ENCODE measurements around the gene CLCN1. TPM values are rescaled to one million over a fixed set of nuclear protein-coding genes. Genes with fewer than 3 reads are reported as not detected.
A peak's percentile ranks its signal among the peaks of the same experiment; 100 is the strongest.

Gene CLCN1
- total and polyA plus RNA-seq, 2 donors from 2014 or later = 0.35 TPM; not detected in 1

DNA sequence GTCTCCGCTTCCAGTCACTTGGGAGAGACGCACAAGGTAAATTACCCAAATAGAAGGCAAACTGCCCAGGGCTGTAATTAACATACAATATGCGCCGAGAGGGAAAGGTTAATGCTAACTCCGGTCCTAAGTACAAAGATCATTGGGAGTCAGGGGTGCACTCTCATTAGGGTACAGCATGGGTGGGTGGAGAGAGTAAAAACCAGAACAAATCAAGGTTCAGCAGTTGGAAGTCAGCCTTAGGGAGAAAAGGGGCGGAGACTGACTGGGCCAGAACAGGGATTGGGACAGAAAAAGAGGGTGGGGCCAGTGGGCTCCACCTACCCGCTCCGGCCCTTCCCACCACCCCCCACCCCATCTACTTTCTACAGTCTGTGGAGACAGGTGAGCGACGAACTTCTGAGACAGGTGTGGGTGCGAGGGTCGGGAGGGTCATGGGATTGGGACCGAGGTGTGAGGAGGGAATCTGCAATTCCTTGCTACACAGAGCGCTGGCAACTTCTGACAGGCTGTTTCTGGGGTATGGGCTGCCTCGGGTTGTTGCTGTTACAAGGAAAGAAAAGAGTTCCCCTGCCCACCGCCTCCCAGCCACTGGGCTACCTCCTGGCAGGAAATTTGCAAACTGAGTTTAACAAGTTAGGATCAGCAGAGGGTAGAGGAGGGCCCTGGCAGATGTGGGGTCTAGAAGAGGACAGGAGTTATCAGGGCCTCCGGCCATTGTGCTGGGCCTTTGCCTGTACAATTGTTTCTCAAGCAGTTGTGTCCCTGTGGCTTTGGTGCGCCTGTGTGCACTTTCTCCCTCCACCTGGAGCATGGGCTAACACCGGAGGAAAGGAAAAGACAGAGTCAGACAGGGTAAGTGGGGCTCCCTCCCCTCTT, 31.1 kb upstream of the CLCN1 start, which contains the start of gene TMEM139:
TSS of gene TMEM139 (plus strand) at position 368 of the 879 bp plus-strand sequence. CDS start 1,000 bp downstream, outside the sequence.
- Histone ChIP-seq H3K9me3 (ENCODE audit: control insufficient read depth in 2 of 3, insufficient read depth in 1 of 3, low read length in 3 of 3) (no peaks in the 10 kb centered on the region), H3K27me3 (ENCODE audit: control insufficient read depth, insufficient read depth, low read length) (no peaks in the 10 kb centered on the region), H3K27ac (ENCODE audit: low read depth in 2 of 2, low read length in 2 of 2) (peak within 1 kb of the TSS; percentile 82 to 88), H3K36me3 (ENCODE audit: control insufficient read depth in 2 of 3, insufficient read depth in 3 of 3, low read length in 3 of 3) (no peaks in the 10 kb centered on the region), H3K4me1 (ENCODE audit: control insufficient read depth in 2 of 3, insufficient read depth in 2 of 3, low read depth in 1 of 3, low read length in 3 of 3) (peaks cover 2 to 30% (median 10%) of the 10 kb centered on the region in 3 donors), H3K9ac (ENCODE audit: low read length in 3 of 3) (peak within 1 kb of the TSS in 2 of 3 donors; percentile 13 to 71), H3K4me3 (ENCODE audit: low read length in 3 of 3) (peak within 1 kb of the TSS; percentile 56 to 78 (median 75))
- DNase-seq (peak; percentile 74 to 86 (median 84)), FAIRE-seq (peak; percentile 33)
- intact Hi-C loops (cut with DNase I) = no loop called here
- TF ChIP-seq, protein P1, sequence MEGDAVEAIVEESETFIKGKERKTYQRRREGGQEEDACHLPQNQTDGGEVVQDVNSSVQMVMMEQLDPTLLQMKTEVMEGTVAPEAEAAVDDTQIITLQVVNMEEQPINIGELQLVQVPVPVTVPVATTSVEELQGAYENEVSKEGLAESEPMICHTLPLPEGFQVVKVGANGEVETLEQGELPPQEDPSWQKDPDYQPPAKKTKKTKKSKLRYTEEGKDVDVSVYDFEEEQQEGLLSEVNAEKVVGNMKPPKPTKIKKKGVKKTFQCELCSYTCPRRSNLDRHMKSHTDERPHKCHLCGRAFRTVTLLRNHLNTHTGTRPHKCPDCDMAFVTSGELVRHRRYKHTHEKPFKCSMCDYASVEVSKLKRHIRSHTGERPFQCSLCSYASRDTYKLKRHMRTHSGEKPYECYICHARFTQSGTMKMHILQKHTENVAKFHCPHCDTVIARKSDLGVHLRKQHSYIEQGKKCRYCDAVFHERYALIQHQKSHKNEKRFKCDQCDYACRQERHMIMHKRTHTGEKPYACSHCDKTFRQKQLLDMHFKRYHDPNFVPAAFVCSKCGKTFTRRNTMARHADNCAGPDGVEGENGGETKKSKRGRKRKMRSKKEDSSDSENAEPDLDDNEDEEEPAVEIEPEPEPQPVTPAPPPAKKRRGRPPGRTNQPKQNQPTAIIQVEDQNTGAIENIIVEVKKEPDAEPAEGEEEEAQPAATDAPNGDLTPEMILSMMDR (IDR thresholded peaks at IDR 0.05; ENCODE audit: borderline replicate concordance, extremely low read depth, insufficient read depth) = no peak

DNA sequence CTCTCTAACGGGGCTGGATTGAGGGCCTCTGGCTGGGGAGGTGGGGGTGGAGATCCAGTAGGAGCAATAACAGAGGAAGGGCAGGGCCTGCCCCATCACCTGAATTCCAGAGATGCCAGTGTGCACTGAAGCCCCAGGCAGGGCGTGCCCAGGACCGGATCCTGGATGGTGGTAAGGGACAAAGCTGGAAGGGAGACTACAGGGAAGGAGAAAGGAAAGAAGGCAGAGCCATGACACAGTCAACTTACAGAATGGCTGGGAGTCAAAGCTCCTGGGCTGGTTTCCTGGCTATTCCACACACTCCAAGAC, 30.5 kb upstream of the CLCN1 start:
- FAIRE-seq (no peak), DNase-seq (peak; percentile 66 to 88 (median 77))
- Histone ChIP-seq H3K9ac (ENCODE audit: low read length in 3 of 3) (peak overlapping the region in 2 of 3 donors; percentile 10 to 71), H3K36me3 (ENCODE audit: control insufficient read depth in 2 of 3, insufficient read depth in 3 of 3, low read length in 3 of 3) (peaks cover 0 to 1% (median 0%) of the 10 kb centered on the region in 3 donors), H3K4me3 (ENCODE audit: low read length in 3 of 3) (peak overlapping the region; percentile 56 to 78 (median 75)), H3K9me3 (ENCODE audit: control insufficient read depth in 2 of 3, insufficient read depth in 1 of 3, low read length in 3 of 3) (no peaks in the 10 kb centered on the region), H3K4me1 (ENCODE audit: control insufficient read depth in 2 of 3, insufficient read depth in 2 of 3, low read depth in 1 of 3, low read length in 3 of 3) (peaks cover 1 to 31% (median 10%) of the 10 kb centered on the region in 3 donors), H3K27me3 (ENCODE audit: control insufficient read depth, insufficient read depth, low read length) (no peaks in the 10 kb centered on the region), H3K27ac (ENCODE audit: low read depth in 2 of 2, low read length in 2 of 2) (peak overlapping the region; percentile 82 to 88)
- TF ChIP-seq, protein P1 (IDR thresholded peaks at IDR 0.05; ENCODE audit: borderline replicate concordance, extremely low read depth, insufficient read depth) = no peak
- intact Hi-C loops (cut with DNase I) = no loop called here

DNA sequence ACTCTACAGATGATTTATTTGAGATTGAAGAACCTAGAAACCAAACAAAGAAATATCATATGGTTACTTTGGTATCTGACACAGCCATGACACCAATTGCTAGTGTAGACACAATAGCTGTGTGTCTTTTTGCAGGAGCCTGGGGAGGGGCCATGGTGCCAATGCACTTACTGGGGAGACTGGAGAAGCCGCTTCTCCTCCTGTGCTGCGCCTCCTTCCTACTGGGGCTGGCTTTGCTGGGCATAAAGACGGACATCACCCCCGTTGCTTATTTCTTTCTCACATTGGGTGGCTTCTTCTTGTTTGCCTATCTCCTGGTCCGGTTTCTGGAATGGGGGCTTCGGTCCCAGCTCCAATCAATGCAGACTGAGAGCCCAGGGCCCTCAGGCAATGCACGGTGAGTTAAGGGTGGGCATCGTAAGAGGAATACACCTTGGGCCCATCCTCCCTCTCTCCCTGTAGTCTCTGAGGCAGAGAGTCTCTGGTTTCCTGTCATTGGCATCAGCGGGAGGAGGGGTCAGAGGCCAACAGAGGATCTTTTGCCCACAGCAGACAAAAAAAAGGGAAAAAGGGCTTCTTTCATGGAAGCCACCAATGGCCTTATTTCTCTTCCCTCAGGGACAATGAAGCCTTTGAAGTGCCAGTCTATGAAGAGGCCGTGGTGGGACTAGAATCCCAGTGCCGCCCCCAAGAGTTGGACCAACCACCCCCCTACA, 29.9 kb upstream of the CLCN1 start:
- Histone ChIP-seq H3K36me3 (ENCODE audit: control insufficient read depth in 2 of 3, insufficient read depth in 3 of 3, low read length in 3 of 3) (peaks cover 0 to 3% (median 0%) of the 10 kb centered on the region in 3 donors), H3K4me3 (ENCODE audit: low read length in 3 of 3) (peak overlapping the region; percentile 13 to 78 (median 75)), H3K9me3 (ENCODE audit: control insufficient read depth in 2 of 3, insufficient read depth in 1 of 3, low read length in 3 of 3) (no peaks in the 10 kb centered on the region), H3K9ac (ENCODE audit: low read length in 3 of 3) (peak overlapping the region in 1 of 3 donors; percentile 71), H3K27ac (ENCODE audit: low read depth in 2 of 2, low read length in 2 of 2) (peak overlapping the region; percentile 82 to 88), H3K27me3 (ENCODE audit: control insufficient read depth, insufficient read depth, low read length) (no peaks in the 10 kb centered on the region), H3K4me1 (ENCODE audit: control insufficient read depth in 2 of 3, insufficient read depth in 2 of 3, low read depth in 1 of 3, low read length in 3 of 3) (peaks cover 3 to 34% (median 10%) of the 10 kb centered on the region in 3 donors)
- FAIRE-seq (no peak), DNase-seq (no peak)
- TF ChIP-seq, protein P1 (IDR thresholded peaks at IDR 0.05; ENCODE audit: borderline replicate concordance, extremely low read depth, insufficient read depth) = no peak
- intact Hi-C loops (cut with DNase I) = no loop called here

All from kidney (tissue), 14 donors.